Right kidney (tissue), 1 donor: ENCODE data around the gene TSSC4.

Experiments used
- DNase-seq: peaks from one replicate; pipeline ENCODE4 v3.0.0-alpha.2; 2016

TSSC4 gene

DNA sequence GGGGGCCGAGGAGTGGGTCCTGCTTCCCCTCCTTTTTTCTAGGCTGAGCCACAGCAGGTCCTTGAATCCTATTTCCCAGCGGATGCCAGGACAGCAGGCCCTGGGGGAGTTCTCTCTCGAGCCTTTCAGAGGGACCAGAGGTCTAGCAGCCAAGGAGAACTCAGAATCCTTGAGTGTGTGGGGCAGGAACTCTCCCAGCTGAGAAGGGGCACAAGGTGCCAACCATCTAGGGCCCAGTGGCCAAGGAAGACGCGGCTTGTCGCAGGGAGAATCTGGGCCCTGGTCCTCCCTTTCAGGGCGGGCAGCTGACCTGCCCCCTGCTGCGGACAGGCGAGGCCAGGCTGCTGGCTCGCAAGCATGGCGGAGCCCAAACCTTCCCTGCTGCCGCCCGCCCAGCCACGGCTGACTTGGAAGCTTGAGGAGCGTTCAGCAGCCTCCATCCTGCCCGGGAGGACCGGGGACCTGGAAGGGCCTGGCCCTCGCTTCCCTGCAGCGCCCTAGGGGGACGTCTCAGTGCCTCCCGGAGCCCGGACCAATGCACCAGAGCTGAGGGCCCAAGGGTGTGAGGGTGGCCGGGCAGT, 972 bp upstream of the TSSC4 start:
- no peak for DNase-seq

DNA sequence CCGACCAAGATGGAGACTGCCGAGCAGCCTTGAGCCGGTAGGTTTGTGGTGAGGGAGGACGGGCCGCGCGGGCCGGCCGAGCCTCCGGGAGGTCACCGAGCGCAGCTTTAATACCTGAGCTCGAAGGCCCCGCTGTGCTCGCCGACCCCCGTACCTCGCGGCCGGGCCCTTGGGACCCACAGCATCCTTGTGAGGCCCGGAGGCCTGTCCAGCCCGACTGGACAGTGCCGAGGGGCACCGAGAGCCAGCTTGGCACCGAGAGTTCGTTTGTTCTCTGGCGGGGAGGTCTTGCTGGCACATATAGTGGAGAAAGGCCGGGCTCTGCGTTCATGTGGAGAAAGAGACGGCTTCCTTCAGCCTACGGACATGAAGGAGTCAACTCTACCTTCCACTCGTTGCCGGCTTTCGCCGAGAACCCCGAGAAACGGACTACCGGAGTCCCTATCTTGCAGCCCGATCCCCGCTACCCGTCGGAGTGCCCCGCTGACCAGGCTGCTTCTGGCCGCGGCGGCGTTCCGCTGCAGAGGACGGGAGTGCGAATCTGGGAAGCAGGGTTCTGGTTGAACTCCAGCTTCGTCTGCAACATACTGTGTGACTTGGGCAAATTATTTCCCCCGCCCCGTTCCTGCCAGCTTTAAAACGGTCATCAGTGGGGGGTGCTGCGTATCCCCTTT, 349 bp downstream of the TSSC4 start:
- no peak for DNase-seq

DNA sequence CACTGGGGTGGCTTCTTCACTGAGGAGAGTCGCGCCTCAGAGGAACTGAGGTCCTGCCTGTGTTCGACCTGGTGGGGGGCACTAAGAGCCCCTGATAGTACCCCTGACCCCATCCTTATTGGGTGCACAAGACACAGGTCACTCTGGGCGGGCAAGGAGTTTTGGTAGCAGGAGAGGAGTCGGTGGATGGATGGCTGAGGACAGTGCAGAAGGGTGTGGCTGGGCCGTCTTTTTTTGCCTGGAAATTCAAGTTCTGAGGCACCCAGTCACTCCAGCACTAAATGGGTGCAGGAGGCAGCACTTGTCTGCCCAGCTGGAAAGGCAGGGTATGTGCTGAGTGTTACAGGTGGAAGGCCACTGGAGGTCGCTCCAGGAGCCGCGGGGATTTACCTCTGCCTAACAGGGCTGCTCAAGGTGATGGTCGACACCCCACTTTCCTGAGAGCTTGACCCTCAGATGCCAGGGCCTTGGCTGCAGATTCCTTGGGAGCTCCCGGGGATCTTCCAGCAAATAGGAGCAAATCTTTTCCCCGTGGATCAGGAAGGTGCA, 960 bp downstream of the TSSC4 start:
- no peak for DNase-seq

DNA sequence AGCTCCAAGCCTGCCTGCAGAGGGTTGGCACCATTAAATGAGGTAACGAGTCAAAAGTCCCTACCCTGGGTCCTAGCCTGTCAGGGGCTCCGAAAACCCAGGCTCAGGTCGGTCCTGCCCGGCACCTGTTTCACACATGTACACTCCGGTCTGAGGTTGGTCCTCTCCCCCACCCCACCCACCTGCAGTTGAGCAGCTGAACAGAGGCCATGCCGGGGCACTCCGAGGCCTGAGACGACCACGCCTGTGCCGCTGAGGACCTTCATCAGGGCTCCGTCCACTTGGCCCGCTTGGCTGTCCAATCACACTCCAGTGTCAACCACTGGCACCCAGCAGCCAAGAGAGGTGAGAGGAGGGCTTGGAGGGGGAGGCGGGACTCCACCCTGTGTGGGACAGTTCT, 1.6 kb downstream of the TSSC4 start:
- no peak for DNase-seq

DNA sequence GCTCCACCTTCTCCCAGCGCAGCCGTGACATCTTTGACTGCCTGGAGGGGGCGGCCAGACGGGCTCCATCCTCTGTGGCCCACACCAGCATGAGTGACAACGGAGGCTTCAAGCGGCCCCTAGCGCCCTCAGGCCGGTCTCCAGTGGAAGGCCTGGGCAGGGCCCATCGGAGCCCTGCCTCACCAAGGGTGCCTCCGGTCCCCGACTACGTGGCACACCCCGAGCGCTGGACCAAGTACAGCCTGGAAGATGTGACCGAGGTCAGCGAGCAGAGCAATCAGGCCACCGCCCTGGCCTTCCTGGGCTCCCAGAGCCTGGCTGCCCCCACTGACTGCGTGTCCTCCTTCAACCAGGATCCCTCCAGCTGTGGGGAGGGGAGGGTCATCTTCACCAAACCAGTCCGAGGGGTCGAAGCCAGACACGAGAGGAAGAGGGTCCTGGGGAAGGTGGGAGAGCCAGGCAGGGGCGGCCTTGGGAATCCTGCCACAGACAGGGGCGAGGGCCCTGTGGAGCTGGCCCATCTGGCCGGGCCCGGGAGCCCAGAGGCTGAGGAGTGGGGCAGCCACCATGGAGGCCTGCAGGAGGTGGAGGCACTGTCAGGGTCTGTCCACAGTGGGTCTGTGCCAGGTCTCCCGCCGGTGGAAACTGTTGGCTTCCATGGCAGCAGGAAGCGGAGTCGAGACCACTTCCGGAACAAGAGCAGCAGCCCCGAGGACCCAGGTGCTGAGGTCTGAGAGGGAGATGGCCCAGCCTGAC, 2.5 kb downstream of the TSSC4 start:
- no peak for DNase-seq

DNA sequence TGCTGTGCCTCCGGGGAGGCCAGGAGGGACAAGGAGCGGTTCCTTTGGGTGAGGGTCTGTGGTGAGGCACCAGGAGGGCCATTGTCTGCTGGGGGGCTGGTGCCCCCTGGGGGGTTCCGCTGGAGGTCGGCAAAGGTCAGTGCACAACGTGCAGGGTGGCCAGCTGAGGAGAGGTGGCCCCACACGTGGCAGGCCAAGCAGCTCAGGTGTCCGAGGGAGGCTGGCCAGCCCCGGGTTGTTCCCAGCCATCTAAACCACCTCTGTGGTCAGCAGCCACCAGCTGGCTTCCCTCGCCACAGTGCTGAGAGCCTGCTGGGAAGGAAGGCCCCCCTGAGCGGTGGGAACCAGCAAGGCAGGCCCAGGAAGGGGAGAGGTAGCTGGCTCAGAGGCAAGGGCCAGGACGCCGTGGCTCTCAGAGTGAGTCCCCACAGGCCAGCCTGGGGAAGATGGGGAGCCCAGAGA, 4.2 kb downstream of the TSSC4 start:
- no peak for DNase-seq

DNA sequence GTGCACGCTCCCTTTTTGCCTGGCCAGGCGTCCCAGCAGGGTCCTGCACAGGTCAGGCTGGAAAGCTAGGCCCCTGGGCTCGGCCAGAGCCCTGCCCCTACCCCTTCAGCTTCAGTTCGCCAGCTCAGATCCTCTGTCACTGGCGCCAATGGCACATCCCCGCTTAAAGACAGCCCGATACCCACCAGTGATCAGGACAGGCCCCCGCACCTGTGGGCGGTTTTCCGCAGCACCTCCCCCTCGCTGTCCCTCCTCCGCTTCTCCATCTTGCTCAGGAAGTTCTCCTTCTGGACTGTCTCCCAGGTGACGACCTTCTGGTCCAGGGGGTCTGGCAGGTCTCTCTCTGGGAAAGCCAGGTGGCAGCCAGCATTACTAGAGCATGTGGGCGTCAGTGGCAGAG, 5.9 kb downstream of the TSSC4 start:
- peak; percentile 63 for DNase-seq

DNA sequence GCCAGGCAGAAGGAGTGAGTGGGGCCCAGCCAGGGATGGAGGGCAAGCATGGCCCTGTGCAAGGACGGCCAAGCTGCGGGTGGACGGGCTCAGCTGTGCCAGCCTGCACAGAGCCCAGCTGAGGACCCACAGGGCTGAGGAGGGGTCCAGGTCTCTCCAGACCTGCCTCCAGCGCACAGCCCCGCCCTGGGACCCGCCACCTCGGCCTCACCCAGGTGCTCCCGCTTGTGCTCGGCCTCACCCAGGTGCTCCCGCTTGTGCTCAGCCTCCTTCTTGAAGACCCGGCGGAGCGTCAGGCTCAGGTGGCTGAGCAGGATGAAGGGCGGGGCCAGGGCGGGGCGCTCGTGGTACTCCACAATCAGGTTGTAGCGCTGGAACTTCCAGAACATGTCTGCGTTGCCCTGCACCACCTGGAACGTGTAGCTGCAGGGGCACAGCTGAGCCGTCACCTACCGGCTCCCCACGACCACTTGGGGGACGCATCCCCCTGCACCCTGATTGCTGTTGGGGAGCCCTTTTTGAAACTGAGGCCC, 6.4 kb downstream of the TSSC4 start:
- DNase-seq: no peak

DNA sequence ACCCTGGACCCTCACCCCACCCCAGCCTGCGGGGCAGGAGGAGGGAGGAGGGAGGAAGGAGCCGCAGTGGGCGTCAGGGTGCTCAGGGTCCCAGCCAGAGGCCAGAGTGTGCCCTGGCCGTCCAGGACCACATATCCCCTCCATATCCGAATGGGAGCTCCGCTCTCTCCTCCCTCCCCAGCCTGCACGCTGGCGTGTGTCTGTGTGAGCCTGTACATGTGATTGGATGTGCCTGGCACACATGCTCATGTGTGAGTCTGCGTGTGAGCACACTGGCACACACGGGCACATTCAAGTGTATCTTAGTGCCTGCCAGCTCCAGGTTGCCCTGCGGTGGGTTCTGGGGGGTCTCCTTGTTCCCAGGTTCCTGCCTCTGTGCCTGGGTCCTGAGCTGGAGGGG, 8.1 kb downstream of the TSSC4 start:
- peak; percentile 82 for DNase-seq

DNA sequence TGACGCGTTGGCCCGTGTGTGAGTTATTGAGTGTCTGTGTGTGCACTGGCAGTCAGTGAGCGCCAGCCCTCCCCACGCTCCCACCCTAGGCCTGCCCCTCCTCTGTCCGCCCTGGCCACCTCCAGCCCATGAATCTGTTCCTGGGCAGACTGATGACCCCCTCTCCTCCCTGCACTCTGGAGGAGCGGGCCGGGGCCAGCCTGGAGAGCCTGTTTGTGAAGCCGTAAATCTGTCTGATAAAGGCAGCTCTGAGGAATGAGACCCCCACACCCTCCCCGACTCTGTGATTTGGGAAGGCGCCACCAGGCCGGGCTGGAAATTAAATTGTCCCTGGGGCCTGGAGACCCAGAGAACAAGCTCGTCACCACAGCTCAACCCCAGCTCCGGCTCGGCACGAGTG, 8.6 kb downstream of the TSSC4 start:
- no peak for DNase-seq

DNA sequence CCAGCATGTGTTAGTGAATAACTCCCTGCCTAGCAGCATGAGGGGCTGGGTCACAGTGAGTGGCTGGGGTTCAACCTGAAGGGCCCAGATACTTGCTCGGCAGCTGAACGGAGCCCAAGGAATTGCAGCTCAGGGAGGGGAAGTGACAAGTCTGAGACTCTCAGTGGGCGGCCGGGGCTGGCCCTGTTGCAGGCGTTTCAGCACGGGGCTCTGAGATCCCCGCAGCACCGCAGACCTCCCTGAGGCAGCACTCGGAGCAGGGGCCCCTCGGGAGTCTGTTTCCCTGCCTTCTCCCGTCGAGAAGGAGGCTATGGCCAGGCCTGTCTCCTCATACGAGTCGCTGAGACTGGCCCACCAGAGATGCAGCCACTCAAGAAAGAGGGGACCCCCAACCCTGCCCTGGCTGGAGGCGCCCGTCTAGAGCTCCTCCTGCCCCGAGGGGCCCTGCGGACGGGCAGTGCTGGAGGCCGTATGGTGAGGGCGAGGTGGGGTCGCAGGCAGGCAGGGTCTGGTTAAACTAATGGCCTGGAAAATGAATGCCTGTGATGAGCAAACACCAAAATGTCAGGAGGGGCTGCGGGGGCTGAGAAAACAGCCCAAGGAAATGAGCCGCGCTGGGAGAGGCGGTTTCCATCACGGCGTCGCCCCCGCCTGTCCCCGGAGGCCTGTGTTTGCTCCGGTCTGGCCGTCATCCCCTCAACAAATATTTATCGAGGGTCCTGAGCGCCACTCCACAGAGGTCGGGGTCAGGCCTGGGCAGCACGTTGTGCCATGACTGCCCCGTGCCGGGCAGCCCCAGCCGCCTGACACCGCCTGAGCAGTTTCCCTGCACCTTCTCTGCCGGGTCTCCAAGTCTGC, 9.3 kb downstream of the TSSC4 start:
- peak; percentile 91 for DNase-seq

DNA sequence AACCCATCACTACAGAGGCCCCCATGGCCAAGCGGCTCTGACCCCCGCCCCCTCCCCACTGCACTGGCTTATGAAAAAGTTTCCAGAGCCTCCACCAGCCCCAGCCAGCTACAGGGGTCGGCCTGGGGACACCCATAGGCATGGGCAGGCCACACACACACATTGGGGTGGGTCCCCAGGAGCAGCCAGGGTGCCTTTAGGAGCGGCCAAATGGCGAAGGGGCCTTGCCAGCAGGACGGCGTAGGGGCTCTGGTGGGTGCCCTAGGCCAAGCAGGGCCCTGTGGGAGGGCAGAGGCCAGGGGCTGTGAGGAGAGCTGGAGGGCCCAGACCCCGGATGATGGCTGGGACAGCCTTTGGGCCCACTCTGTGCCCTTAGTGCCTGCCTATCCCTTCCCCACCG, 10.1 kb downstream of the TSSC4 start:
- no peak for DNase-seq

DNA sequence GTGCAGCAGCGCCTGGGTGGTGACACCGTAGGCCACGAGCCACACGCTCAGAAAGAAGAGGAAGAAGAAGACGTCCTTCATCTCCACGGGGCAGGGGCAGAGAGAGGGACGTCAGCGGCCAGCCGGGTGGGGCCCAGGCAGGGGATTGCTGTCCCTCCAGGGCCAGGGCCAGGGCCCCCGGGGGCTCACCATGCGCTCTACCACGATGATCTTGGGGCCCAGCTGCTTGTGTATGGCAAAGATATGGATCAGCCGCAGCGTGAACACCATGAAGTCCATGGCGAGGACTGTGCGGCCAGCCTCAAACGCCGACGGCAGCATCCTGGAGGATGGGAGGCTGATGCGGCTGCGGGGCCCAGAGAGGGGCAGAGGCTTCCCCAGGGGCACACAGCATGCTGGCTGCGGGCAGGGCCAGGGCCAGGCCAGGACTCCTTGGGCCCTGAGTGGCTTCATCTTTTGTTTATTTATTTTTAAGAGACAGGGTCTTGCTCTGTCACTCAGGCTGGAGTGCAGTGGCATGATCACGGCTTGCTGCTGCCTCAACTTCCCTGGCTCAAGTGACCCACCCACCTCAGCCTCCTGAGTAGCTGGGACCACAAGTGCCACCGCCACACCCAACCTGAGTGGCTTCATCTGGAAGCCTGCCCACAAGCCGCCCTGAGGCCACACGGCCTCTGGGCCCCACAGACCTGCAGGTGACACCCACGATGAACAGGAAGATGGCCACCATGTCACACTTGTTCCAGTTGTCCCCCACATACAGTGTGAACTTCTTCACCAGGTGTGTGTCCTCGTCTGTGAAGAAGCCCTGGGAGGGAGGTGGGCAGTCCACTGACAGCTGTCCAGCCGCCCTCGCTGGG, 11.1 kb downstream of the TSSC4 start:
- DNase-seq: no peak

DNA sequence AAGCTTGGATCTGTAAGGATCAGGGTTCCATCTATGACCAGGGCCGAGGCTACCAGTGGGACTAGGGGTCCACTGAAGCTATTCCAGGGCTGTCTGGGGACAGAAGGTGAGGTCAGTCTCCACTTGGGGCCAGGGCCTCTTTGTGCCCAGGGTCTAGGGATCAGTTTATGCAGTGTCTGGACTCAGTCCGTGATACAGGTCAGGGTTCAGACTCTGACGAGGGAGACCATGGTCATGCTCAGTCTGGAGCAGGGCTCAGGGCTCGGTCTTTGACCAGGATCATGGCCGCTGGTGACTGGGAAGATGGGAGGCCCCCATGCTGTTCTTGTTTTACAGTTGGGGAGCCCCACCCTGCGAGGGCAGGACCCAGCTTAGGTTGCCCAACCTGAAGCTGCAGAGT, 11.8 kb downstream of the TSSC4 start:
- DNase-seq: no peak

DNA sequence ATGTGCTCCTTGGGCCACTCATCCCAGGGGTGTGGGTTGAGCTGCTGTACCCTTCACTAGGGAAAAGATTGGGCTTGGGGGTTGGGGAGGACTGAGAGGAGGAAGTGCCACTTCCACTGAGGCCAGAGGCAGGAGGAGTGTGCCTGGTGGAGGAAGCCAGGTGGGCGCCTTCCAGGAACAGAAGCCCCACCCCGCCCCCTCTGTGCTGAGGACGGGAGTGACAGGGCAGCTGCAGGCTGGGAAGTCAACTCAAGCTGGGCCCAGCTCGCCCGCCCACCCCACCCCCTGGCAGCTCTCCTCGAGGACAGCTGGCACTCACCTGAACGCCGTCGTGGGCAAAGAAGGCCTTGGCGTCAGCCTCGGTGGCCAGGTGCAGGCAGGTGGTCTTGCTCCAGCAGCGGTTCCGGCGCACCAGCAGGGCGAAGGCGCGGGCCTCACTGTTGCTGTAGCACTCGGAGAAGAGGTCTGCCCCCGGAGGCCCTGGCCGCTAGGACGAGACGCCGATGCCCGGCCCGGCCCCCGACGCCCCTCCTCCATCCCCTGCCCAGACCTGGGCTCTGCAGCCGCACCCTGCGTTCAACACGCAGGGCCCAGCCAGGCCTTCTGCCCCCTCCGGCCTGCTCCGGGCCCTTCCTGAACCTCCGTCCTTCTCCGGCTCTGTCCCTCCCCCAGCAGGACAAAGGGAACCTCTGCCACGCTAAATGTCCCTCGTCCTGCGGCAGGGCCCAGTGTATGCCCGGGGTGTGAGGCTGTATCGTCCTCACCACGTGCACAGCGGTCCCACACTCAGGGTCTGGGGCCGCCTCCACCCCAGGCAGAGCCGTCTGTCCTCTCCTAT, 13.4 kb downstream of the TSSC4 start:
- DNase-seq: no peak

DNA sequence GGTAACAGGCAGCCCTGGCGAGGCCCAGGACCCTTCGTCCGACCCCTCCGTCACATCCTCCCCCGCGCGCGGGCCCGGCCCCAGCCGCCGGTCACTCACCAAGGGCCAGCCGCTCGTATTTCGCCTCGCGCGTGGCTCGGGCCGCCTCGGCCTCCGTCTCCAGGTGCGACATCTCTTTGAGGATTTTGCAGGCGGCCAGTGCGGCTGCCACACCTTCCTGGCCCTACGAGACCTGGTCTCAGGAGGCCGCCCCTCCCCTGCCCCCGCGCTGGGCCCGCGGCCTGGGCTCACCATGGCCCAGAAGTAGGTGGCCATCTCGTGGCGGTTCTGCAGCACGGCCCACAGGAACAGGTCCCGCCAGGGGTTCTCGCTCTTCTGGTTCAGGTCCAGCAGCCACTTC, 14.1 kb downstream of the TSSC4 start:
- no peak for DNase-seq

DNA sequence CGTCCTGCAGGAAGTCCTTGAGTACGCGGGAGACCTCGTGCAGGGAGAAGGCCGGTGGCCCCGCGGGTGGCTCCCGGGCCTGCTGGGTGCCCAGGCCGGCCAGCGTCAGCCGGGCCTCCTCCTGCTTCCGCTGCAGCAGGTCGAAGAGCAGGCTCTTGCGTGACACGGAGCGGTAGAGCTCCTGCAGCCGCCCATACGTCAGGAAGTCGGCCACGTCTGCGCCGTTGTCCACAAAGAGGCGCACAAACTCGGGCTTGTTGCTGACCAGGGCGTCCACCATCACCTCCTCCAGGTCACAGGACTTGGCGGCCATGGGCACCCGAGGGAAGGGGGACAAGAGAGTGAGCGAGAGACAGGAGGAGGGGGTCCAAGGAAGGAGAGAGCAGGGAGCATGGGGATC, 14.6 kb downstream of the TSSC4 start:
- no peak for DNase-seq

DNA sequence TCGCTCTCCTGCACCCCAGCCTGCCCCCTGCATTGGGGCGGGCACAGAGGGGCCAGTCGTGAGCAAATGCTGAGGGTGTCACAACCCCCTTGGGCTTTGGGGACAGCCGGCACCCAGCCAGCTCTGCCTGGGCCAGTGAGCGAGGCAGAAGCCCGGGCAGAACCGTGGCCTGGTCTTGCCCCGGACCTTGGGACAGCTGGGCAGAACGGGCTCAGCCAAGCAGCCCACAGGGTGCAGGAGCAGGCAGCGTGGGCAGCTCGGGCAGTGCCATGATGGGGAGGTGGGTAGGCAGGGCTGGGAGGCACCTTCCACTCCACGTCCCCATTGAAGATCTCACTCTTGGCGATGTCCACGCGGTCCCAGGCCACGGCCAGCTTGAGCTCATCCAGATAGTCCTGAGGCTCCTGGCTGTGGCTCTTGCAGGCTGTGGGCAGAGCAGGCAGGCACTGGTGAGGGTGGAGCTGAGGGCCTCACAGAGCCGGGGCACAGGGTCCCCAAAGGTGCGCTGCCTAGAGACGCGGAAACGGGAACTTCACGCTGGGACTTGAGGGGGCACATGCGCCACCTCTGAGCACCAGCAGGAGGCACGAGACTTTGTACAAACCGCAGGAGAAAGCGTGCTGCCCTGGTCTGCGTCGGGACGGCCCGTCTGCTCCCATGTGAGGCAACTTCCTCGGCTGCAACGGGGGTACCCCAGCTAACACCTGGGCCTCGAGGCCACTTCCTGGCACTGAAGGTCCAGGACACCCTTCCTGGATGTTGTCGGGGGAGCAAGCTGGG, 15.2 kb downstream of the TSSC4 start:
- DNase-seq: no peak

DNA sequence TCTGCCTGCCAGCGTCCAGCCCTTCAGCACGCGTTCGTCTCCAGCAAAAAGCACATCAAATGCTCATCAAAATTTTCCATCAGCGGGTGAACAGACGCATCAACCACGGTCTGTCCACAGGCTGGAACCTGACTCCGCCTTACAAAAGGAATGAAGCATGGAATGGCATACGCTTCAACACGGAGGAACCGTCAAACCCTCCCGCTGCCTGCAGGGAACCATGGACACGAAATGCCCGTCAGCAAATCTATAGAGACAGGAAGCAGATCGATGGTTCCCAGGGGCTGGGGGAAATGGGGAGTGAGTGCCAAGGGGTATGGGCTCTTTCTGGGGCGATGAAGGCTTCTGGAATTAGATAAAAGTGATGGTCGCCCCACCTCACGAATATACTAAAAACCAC, 16.2 kb downstream of the TSSC4 start:
- DNase-seq: no peak
